Measurements from ENCODE around the gene ERAS.

ERAS gene, protein sequence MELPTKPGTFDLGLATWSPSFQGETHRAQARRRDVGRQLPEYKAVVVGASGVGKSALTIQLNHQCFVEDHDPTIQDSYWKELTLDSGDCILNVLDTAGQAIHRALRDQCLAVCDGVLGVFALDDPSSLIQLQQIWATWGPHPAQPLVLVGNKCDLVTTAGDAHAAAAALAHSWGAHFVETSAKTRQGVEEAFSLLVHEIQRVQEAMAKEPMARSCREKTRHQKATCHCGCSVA

DNA sequence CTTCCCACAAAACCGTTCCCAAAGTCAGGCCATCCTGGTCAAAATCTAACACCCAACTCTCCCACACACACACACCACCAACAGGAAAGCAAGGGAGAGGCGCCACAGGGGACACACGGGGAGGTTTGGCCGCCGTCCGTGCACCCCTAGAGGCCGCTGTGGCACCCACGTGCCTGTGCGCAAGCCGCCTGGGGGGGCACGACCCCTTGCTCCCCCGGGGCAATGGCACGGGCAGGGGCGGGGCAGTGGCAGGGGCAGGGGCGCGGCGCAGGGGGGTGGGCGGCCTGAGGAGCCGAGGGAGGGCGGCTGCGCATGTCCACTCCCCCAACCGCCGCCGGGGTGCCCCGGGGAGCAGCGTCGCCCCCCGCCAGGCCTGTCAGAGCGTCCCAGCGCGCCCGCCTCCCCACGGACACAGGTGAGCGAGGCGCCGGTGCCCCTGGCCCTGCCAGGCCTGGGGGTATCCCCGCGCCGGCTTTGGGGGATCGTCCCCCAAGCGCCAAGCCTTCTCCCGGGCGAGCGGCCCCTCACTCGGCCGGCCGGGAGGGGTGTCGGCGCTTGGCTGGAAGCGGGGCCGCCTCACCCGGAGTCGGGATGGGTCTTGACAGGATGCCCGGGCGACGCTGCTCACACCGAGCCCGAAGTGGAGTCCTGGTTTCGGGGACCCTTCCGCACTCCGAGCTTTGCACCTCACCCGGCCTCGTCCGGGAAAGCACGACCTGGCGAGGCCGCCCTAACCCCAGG is at the start of gene ERAS:
Gene ERAS (plus strand): TSS at position 379 of the 741 bp plus-strand sequence. CDS start 2,611 bp downstream, outside the sequence.
- no peak for DNase-seq

DNA sequence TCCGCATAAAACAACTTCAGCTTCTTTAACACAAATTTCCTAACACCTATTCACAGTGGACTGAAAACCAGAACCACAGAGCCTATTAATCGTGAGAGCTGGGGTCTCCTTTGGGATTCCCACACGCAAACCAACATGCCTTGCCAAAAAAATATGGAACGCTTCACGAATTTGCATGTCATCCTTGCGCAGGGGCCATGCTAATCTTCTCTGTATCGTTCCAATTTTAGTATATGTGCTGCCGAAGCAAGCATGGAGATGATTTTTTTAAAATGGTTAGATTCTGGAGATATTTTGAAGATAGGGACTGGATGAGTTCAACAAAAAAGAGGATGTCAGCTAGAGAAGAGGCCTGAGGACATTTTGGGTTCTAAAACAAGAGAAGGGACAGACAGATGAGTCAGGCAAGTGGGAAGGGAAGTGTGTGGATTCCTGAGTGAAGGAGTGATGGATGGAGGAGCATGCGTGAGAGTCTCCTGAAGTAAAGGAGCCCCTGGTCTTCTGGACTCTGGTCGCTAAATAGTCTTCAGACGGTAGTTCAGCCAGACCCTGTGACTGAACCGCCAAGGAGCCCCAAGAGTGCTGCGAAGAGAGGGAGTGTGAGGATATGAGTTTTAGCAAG is 49.4 kb upstream of the ERAS start:
- no peak for DNase-seq

DNA sequence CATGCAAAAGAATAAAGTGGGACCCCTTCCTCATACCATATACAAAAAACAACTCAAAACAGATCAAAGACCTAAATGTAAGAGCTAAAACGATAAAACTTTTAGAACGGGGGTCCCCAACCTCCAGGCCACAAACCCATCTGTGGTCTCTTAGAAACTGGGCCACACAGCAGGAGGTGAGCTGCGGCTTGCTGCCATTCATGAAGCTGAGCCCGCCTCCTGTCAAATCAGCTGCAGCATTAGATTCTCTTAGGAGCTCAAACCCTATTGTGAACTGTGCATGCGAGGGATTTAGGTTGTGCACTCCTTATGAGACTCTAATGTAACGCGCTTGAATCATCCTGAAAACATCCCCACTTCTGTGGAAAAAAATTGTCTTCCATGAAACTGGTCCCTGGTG is 46.9 kb upstream of the ERAS start:
- no peak for DNase-seq

DNA sequence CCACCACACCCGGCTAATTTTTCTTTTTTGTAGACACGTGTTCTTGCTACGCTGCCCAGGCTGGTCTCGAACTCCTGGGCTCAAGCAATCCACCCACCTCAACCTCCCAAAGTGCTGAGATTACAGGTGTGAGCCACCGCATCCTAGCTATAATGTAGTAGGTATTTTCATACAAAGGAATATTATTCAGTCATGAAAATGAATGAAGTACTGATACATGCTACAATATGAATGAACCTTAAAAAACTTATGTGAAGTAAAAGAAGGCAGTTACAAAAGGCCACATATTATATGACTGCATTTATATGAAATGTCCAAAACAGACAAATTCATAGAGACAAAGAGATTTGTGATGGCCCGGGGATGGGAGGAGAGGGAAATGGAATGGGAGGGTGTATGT is 44.6 kb upstream of the ERAS start:
- DNase-seq = no peak

DNA sequence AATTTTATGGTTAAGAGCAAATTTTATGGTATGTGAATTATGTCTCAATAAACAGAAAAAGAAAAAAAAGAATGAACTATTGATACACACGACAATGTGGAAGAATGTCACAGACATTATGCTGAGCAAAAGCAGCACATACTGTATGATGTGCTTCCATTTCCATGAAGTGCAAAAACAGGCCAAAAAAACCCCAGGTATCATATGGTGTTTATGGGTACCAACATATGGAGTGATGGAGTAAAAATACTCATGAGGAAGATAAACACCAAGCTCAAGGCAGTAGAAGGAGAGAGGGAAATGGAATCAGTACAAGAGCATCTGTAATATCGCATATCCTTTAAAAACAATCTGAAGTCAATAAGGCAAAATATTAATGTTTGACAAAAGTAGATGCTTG is 44.1 kb upstream of the ERAS start:
- DNase-seq = no peak

DNA sequence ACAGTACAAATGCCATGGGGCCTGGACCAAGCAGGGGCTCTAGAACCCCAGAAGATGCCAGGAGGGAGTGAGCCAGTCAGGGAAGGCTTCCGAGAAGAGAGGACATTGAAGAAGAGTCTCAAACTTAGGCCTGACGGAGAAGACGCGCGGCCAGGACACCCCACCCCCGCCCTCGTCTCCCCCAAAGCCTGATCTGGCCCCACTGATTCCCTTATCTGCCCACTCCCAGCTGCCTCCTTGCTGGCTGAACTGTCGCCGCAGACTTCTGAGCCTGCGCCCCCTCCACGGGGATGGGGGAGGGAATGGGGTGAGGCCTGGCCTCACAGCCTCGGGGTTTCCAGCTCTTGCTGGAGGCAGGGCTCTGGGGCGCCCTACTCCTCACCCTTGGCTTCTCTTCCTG is 43.5 kb upstream of the ERAS start:
- DNase-seq = no peak

DNA sequence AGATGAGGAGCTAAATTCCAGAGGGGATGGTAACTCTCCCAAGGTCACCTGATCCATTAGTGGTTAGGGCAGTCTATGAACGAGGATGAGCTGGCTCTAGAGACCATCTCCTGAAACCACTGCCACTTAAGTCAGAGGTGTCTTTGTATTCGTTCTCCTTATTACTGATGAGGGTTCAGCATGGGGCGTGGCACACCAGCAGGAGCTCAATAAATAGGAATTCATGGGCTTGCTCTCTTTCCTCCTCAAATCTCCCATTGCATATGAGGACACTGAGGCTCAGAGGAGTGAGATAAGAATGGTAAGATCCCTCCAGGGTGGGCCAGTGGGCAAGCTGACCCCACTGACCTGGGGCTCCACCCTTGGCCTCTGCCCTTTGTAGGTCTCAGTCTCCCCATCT is 41.6 kb upstream of the ERAS start:
- DNase-seq = no peak

DNA sequence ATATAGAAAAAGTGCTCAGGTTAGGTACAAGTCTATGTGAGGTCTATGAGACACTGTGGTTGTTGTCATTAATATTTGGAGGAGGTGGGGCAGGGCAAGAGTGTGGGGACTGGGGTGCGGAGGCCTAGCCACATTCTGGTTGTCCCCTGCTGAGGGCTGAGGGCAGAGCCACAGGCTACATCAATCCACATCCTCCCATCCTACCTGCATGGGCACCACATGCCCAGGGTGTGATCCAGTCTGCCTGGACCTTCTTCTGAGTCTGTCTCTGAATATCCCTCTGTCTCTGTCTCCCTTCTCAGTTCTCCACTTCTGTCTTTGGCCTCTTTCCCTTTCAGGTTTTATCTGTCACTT is 41.1 kb upstream of the ERAS start:
- DNase-seq = no peak

DNA sequence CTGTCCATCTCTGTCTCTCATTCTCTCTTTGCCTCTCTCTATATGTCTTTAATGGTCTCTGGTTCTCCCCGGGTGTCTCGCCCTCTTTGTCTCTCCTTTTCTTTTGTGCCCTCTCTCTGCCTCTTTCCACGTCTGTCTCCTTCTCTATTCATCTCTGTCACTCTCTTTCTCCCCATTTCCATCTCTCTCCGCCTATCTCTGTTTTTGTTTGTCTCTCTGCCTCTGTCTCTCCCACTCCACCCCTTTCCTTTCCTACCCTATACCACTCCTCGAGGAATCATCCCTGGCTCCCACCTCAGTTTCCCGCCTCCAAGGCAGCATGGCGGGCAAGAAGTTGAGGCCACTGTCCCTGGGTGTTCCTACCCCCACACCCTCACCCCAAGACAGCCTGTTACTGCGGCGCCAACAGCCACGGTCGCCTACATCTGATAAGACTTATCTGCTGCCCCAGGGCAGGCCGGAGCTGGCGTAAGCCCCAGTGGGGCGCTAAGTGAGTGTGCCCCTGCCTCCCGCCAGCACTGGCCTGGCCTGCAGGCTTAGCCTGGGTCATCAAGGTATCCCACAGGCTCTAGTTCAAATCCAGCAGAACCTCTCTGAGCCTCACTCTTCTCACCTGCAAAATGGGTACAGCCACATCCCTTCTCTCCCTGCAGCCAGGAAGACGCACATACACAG is 40.6 kb upstream of the ERAS start:
- DNase-seq = no peak

DNA sequence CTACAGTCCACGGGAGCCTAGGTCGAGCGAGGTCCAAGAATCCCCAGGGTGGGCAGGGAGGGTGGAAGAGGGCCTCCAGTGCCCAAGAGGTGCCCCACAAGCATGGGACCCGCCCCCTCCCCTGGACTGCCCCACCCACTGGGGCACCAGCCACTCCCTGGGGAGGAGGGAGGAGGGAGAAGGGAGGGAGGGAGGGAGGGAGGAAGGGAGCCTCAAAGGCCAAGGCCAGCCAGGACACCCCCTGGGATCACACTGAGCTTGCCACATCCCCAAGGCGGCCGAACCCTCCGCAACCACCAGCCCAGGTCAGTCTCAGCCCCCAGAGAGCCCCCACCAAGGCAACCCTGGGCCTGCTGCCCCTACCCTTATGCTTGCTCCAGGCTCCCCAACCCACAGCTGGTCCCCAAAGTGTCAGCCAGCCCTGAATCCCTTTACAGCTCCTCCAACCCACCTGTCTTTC is 39.9 kb upstream of the ERAS start, which contains the start of gene GATA1:
Gene GATA1 (plus strand): TSS at position 250 of the 460 bp plus-strand sequence. CDS start 4,520 bp downstream, outside the sequence.
- no peak for DNase-seq

DNA sequence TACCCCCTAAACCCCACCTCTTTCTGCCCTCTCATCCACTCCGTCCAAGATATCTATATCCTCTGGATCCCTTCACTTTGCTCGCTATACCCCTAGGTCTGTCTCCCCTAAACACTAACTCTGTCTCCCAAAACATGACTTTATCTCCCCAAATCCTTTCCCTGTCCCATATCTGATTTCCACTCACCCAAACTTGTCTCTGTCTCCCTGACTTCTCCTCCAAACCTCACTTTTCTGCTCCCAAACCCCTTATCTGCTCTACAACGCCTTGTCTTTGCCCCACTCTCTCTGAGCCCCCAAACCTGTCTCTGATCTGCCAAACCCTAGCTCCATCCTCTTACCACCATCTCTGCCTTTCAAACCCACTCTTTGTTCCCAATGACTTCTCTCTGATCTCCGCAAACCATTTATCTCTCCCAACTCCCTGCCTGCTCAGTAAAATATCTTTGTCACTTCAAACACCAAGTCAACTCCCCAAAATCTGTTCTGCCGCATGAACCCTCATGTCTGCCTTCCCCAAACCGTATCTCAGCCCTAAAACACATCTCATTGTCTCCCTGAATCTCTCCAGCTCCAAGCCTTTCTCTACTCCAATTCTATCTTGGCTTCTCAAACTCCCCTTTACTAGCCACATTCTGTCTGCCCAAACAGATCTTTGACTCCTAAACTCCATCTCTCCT is 39.3 kb upstream of the ERAS start:
- no peak for DNase-seq

DNA sequence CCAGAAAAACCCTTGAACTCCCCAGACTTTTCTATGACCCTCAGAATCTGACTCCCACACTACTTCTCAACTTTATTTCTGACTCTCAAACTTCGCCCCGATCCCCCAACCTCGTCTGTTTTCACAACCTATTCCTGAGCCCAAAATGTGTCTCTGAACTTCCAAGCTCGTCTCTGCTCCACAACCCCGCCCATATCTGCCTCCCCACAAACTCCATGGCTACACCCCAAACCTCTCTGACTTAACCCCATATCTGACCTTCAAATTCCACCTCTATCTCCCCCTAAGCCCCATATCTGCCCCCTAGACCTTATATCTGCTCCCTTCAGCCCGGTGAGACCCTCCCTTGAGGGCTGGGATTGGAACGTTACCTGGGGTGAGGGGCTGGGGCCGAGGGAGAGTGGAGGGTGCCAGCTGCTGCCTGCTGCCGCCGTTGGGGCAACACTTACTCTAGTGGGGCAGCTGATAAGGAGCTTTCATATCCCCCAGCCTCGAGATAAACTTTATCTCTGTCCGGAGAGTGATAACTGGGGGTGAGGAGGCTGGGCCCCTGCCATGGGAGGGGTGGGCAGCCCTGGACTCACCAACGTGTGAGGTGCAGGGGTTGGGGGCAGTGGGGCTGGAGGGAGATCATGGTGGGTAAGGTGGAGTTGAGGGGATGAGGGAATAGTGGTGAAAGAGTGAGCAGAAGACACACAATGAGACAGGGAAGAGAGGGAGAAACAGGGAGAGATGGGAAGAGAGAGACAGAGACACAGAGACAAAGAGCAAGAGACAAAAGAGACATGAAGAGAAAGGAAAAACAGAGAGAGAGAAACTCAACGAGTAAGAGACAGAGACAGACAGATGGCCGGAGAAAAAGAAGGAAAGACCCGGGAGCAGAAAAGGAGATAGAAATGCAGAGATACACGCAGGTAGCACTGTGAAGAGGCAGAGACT is 38.5 kb upstream of the ERAS start:
- no peak for DNase-seq

DNA sequence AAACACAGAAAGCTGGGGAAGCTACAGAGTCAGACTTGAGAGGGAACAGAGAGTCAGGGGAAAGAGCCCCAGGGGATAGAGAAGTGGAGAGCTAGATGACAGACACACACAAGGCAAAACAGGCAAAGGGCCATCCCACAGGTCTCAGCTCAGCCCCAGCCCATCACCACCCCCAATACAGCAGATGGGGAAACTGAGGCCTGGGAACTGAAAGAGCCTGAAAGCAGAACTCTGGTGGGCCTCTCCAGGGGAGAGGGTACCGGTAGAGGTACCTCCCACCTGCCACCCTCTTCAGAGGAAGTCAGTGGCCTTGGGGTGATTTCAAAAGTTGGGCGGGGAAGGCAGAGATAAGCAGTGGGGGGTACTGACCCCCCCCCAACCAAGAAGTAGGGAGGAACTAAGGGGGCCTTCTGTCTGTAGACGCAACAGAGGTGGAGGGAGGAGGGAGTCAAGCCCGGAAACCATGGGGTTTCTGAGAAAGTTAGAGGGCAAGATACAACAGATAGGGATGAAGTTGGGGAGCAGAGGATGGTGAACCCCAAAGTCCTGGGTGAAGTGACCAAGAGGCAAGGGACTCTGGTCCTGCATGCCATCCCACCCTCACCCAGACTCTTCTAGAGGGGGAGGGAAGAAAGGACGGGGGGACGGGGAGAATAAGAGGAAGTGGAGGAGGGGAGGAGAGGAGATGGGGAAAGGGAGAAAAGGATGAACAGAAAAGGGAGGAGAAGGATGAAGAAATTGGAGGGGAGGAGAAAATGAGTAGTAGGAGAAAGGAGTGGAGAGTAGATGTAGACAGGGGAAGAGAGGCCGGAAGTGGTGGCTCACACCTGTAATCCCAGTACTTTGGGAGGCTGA is 36.7 kb upstream of the ERAS start:
- DNase-seq = no peak

DNA sequence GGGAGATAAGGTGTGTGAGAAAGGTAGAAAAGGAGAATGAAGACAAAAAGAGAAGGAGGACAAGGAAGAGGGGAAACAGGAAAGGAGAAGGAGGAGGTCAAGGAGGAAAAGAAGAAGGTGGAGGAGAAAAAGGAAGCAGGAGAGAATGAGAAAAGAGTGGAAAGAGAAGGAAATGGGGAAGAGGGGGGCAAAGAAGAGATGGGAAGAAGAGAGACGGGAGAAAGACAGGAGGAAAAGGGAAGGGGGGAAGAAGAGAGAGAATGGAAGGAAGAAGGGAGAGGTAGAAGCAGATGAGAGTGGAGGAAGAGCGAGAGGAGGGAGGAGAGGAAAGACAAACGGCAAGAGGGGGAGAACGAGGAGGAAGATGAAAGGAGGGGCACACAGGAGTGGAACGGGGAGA is 35.8 kb upstream of the ERAS start:
- DNase-seq = no peak

DNA sequence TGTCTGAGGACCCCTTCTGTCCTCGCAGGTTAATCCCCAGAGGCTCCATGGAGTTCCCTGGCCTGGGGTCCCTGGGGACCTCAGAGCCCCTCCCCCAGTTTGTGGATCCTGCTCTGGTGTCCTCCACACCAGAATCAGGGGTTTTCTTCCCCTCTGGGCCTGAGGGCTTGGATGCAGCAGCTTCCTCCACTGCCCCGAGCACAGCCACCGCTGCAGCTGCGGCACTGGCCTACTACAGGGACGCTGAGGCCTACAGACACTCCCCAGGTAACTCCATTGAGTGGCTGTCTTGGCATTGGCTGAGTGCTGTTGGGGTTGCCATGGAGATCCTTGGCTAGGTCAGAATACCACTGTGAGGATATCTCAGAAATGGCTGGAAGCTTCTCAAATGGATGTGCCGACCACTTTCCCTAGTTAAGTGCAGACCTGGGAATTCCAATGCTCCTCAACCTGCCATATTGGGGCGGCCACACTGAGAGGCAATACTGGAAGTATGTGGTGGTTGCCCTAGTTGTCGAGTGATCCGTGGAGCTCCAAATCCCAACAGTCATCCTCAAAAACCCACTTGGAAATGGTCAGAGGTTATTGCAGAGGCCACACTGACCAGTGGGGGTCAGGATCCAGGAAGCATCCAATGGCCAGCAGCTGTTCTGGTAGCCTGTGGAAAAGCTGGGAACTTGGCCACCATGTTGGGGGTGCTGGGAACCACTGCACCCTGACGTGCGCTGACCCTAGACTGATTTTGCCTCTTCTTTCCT is 35.1 kb upstream of the ERAS start:
- DNase-seq = no peak

DNA sequence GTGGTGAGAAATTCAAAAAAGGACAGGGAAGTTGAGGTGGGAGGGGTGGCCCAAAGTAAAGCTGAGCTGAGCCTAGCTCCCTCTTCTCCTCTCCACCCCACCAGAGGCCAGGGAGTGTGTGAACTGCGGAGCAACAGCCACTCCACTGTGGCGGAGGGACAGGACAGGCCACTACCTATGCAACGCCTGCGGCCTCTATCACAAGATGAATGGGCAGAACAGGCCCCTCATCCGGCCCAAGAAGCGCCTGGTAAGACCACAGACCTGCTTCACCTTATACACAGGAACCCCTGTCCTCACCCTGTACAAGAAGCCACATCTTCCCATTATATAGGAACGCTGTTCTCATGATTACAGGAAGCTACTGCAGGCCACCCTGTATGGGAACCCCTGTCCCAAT is 34.1 kb upstream of the ERAS start:
- no peak for DNase-seq

DNA sequence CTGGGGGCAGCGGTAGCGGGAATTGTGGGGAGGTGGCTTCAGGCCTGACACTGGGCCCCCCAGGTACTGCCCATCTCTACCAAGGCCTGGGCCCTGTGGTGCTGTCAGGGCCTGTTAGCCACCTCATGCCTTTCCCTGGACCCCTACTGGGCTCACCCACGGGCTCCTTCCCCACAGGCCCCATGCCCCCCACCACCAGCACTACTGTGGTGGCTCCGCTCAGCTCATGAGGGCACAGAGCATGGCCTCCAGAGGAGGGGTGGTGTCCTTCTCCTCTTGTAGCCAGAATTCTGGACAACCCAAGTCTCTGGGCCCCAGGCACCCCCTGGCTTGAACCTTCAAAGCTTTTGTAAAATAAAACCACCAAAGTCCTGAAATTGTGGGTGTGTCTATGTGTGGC is 32.4 kb upstream of the ERAS start:
- no peak for DNase-seq

DNA sequence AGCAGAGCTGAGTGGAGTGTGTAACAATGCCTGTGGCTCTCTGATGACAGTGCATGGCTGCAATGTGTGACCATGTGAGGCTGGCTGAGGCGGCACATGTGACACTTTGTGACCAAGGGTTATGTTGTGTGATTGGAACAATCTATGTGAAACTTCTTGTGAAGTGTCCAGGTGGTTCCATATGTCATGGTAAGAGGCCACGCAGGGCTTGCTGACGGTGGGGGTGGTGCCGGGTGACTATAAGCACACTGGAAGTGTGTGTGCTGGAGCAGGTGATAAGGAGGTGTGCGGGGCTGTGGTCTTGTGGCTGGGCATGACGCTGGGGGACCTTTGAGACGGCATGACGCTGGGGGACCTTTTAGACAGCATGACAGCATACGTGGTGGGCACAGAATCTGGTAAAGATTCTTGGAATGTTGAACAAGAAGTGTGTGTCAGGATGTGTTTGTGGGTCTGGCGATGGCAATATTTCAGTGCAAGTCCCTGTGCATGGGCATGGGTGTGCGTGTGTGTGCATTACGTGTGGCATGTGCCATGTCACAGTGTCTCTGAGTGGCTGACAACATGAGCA is 31.9 kb upstream of the ERAS start:
- DNase-seq = no peak

DNA sequence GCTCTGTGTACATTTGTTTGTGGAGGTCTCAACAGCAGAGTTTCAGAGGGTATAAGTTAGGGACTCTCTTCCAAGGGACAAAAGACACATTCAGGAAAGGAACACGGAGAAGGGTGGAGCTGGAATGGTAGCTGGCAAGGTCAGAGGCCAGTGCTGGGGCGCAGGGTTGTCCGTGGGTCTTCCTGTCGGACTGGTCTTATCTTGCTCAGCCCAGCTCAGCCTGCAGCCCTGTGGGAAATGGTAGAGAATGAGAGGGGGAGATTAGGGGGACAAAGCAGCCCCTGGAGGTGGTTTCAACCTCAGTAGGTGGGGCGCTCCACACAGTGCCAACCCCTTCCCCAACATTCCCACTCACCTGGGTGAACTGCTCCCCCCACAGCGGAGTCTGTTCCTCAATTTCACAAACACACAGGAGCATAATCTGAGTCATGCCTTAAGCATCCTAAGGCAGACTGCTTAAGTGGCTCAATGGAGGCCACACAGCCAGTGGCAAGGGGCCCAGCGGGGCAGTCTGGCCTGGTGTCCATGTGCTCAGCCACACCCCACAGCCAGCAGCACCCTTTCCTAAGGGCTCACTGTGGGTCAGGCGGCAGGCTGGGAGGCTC is 31.3 kb upstream of the ERAS start:
- DNase-seq = no peak
